CD4-positive, alpha-beta memory T cell (primary cell): Measurements from ENCODE around the gene TAF1B. TPM values are rescaled to one million over a fixed set of nuclear protein-coding genes. Genes with fewer than 3 reads are reported as not detected.

Source experiments
- CTCF ChIA-PET: fragments of 350-600 bp; sonication (Branson Sonifier 250); formaldehyde crosslinking; loops from one replicate; lab custom pipeline; 2021; ENCODE audit warnings: inconsistent platforms; ENCODE audit not compliant: partially characterized antibody; lab: Charles Lee
- POLR2A ChIA-PET: fragments of 350-600 bp; sonication (Branson Sonifier 250); formaldehyde crosslinking; loops from one replicate; lab custom pipeline; 2021; ENCODE audit not compliant: partially characterized antibody; lab: Charles Lee
- DNase-seq, 5 donors: peaks; one replicate each; pipeline versions ENCODE4 v3.0.0 to v3.0.0-alpha.2; 2020 to 2022; ENCODE audit warnings: mixed read lengths in 1 of 5
- H3K27ac ChIP-seq: one replicate; pipeline ENCODE4 v1.7.0; 2013; ENCODE audit warnings: low read depth, low read length
- H3K27me3 ChIP-seq: 2 replicates; pipeline ENCODE4 v1.7.0; 2013; ENCODE audit warnings: mild to moderate bottlenecking, low read length, moderate library complexity; ENCODE audit not compliant: insufficient read depth
- H3K36me3 ChIP-seq: 2 replicates; pipeline ENCODE4 v1.7.0; 2013; ENCODE audit warnings: mild to moderate bottlenecking, low read length, moderate library complexity; ENCODE audit not compliant: insufficient read depth
- H3K4me1 ChIP-seq: 2 replicates; pipeline ENCODE4 v1.7.0; 2013; ENCODE audit warnings: mild to moderate bottlenecking, low read length, moderate library complexity; ENCODE audit not compliant: insufficient read depth
- H3K4me3 ChIP-seq, 2 donors: one replicate each; pipeline ENCODE4 v1.7.0; 2013; ENCODE audit warnings: low read length in 2 of 2, mild to moderate bottlenecking in 1 of 2
- H3K9me3 ChIP-seq, 2 donors: one replicate each; pipeline ENCODE4 v1.7.0; 2013; ENCODE audit warnings: low read length in 2 of 2, control low read depth in 1 of 2; ENCODE audit not compliant: control insufficient read depth in 1 of 2
- H3K27ac Mint-ChIP-seq, 7 donors: one replicate each; pipeline ENCODE4 v1.8.0; 2020 to 2021; ENCODE audit warnings: mixed read lengths in 7 of 7, mild to moderate bottlenecking in 6 of 7, inconsistent platforms in 3 of 7, moderate library complexity in 3 of 7
- H3K27me3 Mint-ChIP-seq, 2 donors: one replicate each; pipeline ENCODE4 v1.8.0; 2020 to 2021; ENCODE audit warnings: mixed read lengths in 2 of 2
- H3K36me3 Mint-ChIP-seq, 2 donors: one replicate each; pipeline ENCODE4 v1.8.0; 2020 to 2021; ENCODE audit warnings: mixed read lengths in 2 of 2, inconsistent platforms in 1 of 2, mild to moderate bottlenecking in 1 of 2
- H3K4me1 Mint-ChIP-seq, 4 donors: one replicate each; pipeline ENCODE4 v1.8.0; 2020 to 2021; ENCODE audit warnings: mixed read lengths in 4 of 4, mild to moderate bottlenecking in 1 of 4
- H3K4me3 Mint-ChIP-seq, 8 donors: one replicate each; pipeline ENCODE4 v1.8.0; 2020 to 2021; ENCODE audit warnings: mixed read lengths in 8 of 8, mild to moderate bottlenecking in 7 of 8, moderate library complexity in 6 of 8, inconsistent platforms in 3 of 8
- H3K9me3 Mint-ChIP-seq, 8 donors: one replicate each; pipeline ENCODE4 v1.8.0; 2020 to 2021; ENCODE audit warnings: mixed read lengths in 8 of 8, mild to moderate bottlenecking in 5 of 8, inconsistent platforms in 3 of 8, moderate library complexity in 1 of 8
- intact Hi-C: fragments of 100-400 bp; cut with micrococcal nuclease; formaldehyde crosslinking; loops from one replicate; pipeline ENCODE4 v1.15.1; 2023
- polyA plus RNA-seq, 2 donors: library from polyadenylated mRNA; unstranded; fragments of 300-500 nt; fragmentation: Illumina TruSeq; gene quantifications; one replicate each; pipeline ENCODE4 v1.2.3, GENCODE V29; 2021
- total RNA-seq, 2 experiments: library from RNA; stranded (reverse); gene quantifications; one replicate each; pipeline ENCODE4 v1.2.3, GENCODE V29; 2021

The TAF1B gene
- total and polyA plus RNA-seq, 4 experiments from 2014 or later = 4.1 to 23.9 (median 17.8) TPM

- H3K27me3 Mint-ChIP-seq = no peaks in the 10 kb centered on the region
- H3K36me3 Mint-ChIP-seq = peaks cover 36 to 37% of the 10 kb centered on the region in 2 donors
- peaks cover 0 to 11% (median 6%) of the 10 kb centered on the region in 8 donors for H3K9me3 Mint-ChIP-seq
- peaks cover 7 to 25% (median 17%) of the 10 kb centered on the region in 4 donors for H3K4me1 Mint-ChIP-seq
- no peaks in the 10 kb centered on the region for H3K36me3 ChIP-seq
- no peak overlapping the region for H3K4me3 ChIP-seq
- H3K27ac ChIP-seq = no peak overlapping the region
- H3K4me1 ChIP-seq = peaks cover 13% of the 10 kb centered on the region
- POLR2A ChIA-PET = no interaction called here
- no peak overlapping the region for H3K27ac Mint-ChIP-seq
- no peaks in the 10 kb centered on the region for H3K27me3 ChIP-seq
- DNase-seq = no peak
- CTCF ChIA-PET = no interaction called here
- H3K4me3 Mint-ChIP-seq = no peak overlapping the region
- intact Hi-C loops = no loop called here
- no peaks in the 10 kb centered on the region for H3K9me3 ChIP-seq
Observed at GRCh38 chr2:9892236-9892635, 49.0 kb downstream of the TAF1B start.

- no peak overlapping the region for H3K4me3 Mint-ChIP-seq
- peaks cover 6 to 32% (median 12%) of the 10 kb centered on the region in 4 donors for H3K4me1 Mint-ChIP-seq
- H3K27me3 Mint-ChIP-seq = no peaks in the 10 kb centered on the region
- H3K36me3 Mint-ChIP-seq = peaks cover 17 to 18% of the 10 kb centered on the region in 2 donors
- H3K27me3 ChIP-seq = no peaks in the 10 kb centered on the region
- H3K4me1 ChIP-seq = peaks cover 13% of the 10 kb centered on the region
- H3K9me3 Mint-ChIP-seq = no peaks in the 10 kb centered on the region
- H3K36me3 ChIP-seq = no peaks in the 10 kb centered on the region
- no peak overlapping the region for H3K4me3 ChIP-seq
- no peak for DNase-seq
- CTCF ChIA-PET = interaction anchor here (0.6 to 0.7 kb wide), 2 partner anchors 11 to 424 kb away, joined by 3 to 6 read pairs; no protein-coding TSS in a partner anchor
- H3K27ac Mint-ChIP-seq = peak overlapping the region in 1 of 7 donors; percentile 20
- no peak overlapping the region for H3K27ac ChIP-seq
- intact Hi-C loops = no loop called here
- H3K9me3 ChIP-seq = no peaks in the 10 kb centered on the region
- POLR2A ChIA-PET = interaction anchor here (0.6 kb wide), 1 partner anchor 157 kb away, joined by 3 read pairs; no protein-coding TSS in a partner anchor
Observed at GRCh38 chr2:9895669-9896590, 52.7 kb downstream of the TAF1B start.

GRCh38 chr2:9897331-9897737, 54.1 kb downstream of the TAF1B start:
- intact Hi-C loops = no loop called here
- H3K4me1 Mint-ChIP-seq = peaks cover 6 to 32% (median 12%) of the 10 kb centered on the region in 4 donors
- Histone ChIP-seq H3K27me3 (no peaks in the 10 kb centered on the region), H3K36me3 (no peaks in the 10 kb centered on the region), H3K4me3 (no peak overlapping the region), H3K27ac (no peak overlapping the region), H3K9me3 (no peaks in the 10 kb centered on the region), H3K4me1 (peaks cover 13% of the 10 kb centered on the region)
- CTCF ChIA-PET = no interaction called here
- H3K4me3 Mint-ChIP-seq = no peak overlapping the region
- no peak overlapping the region for H3K27ac Mint-ChIP-seq
- no peak for DNase-seq
- POLR2A ChIA-PET = no interaction called here
- H3K9me3 Mint-ChIP-seq = no peaks in the 10 kb centered on the region
- no peaks in the 10 kb centered on the region for H3K27me3 Mint-ChIP-seq
- peaks cover 13 to 14% of the 10 kb centered on the region in 2 donors for H3K36me3 Mint-ChIP-seq

GRCh38 chr2:9897846-9898245, 54.6 kb downstream of the TAF1B start:
- intact Hi-C loops = no loop called here
- Mint-ChIP-seq H3K27ac (peak overlapping the region in 1 of 7 donors; percentile 68), H3K9me3 (no peaks in the 10 kb centered on the region), H3K4me3 (no peak overlapping the region), H3K36me3 (peaks cover 8 to 11% of the 10 kb centered on the region in 2 donors), H3K27me3 (no peaks in the 10 kb centered on the region), H3K4me1 (peaks cover 6 to 32% (median 12%) of the 10 kb centered on the region in 4 donors)
- H3K4me3 ChIP-seq = no peak overlapping the region
- no peaks in the 10 kb centered on the region for H3K27me3 ChIP-seq
- H3K27ac ChIP-seq = no peak overlapping the region
- POLR2A ChIA-PET = no interaction called here
- CTCF ChIA-PET = no interaction called here
- peaks cover 13% of the 10 kb centered on the region for H3K4me1 ChIP-seq
- H3K36me3 ChIP-seq = no peaks in the 10 kb centered on the region
- no peaks in the 10 kb centered on the region for H3K9me3 ChIP-seq
- no peak for DNase-seq

- peaks cover 0 to 2% (median 0%) of the 10 kb centered on the region in 8 donors for H3K9me3 Mint-ChIP-seq
- POLR2A ChIA-PET = no interaction called here
- no peak overlapping the region for H3K4me3 Mint-ChIP-seq
- H3K27ac ChIP-seq = no peak overlapping the region
- no peak for DNase-seq
- CTCF ChIA-PET = no interaction called here
- H3K36me3 Mint-ChIP-seq = peaks cover 12 to 32% of the 10 kb centered on the region in 2 donors
- no peaks in the 10 kb centered on the region for H3K4me1 ChIP-seq
- H3K4me1 Mint-ChIP-seq = peaks cover 0 to 5% (median 4%) of the 10 kb centered on the region in 4 donors
- intact Hi-C loops = no loop called here
- no peak overlapping the region for H3K4me3 ChIP-seq
- H3K27ac Mint-ChIP-seq = no peak overlapping the region
- no peaks in the 10 kb centered on the region for H3K36me3 ChIP-seq
- no peaks in the 10 kb centered on the region for H3K27me3 ChIP-seq
- no peaks in the 10 kb centered on the region for H3K27me3 Mint-ChIP-seq
- no peaks in the 10 kb centered on the region for H3K9me3 ChIP-seq
Observed at GRCh38 chr2:9905413-9905812, 62.1 kb downstream of the TAF1B start.

- H3K4me1 Mint-ChIP-seq = peaks cover 0 to 5% (median 2%) of the 10 kb centered on the region in 4 donors
- H3K4me1 ChIP-seq = no peaks in the 10 kb centered on the region
- no peak overlapping the region for H3K4me3 Mint-ChIP-seq
- DNase-seq = no peak
- H3K9me3 Mint-ChIP-seq = peaks cover 0 to 2% (median 0%) of the 10 kb centered on the region in 8 donors
- ChIA-PET POLR2A (no interaction called here), CTCF (no interaction called here)
- no peaks in the 10 kb centered on the region for H3K27me3 ChIP-seq
- H3K36me3 ChIP-seq = peaks cover 10% of the 10 kb centered on the region
- H3K4me3 ChIP-seq = no peak overlapping the region
- no peak overlapping the region for H3K27ac Mint-ChIP-seq
- H3K9me3 ChIP-seq = no peaks in the 10 kb centered on the region
- H3K36me3 Mint-ChIP-seq = peaks cover 23 to 47% of the 10 kb centered on the region in 2 donors
- H3K27me3 Mint-ChIP-seq = no peaks in the 10 kb centered on the region
- no peak overlapping the region for H3K27ac ChIP-seq
- intact Hi-C loops = no loop called here
Observed at GRCh38 chr2:9907402-9907801, 64.1 kb downstream of the TAF1B start.

- CTCF ChIA-PET = no interaction called here
- peaks cover 32 to 59% of the 10 kb centered on the region in 2 donors for H3K36me3 Mint-ChIP-seq
Observed at GRCh38 chr2:9908639-9909038, 65.4 kb downstream of the TAF1B start.

More at GRCh38 chr2:9908639-9909038, 65.4 kb downstream of the TAF1B start:
- Histone ChIP-seq H3K9me3 (no peaks in the 10 kb centered on the region), H3K36me3 (peaks cover 10% of the 10 kb centered on the region), H3K4me3 (no peak overlapping the region), H3K4me1 (no peaks in the 10 kb centered on the region), H3K27ac (no peak overlapping the region), H3K27me3 (no peaks in the 10 kb centered on the region)
- Mint-ChIP-seq H3K4me3 (no peak overlapping the region), H3K27me3 (no peaks in the 10 kb centered on the region), H3K4me1 (peaks cover 0 to 5% (median under 1%) of the 10 kb centered on the region in 4 donors), H3K27ac (no peak overlapping the region), H3K9me3 (peaks cover 0 to 2% (median 0%) of the 10 kb centered on the region in 8 donors)
- POLR2A ChIA-PET = no interaction called here
- no peak for DNase-seq
- intact Hi-C loops = no loop called here
